ENCODE results near the gene CPNE5. TPM values are rescaled to one million over a fixed set of nuclear protein-coding genes. Genes with fewer than 3 reads are reported as not detected.

The CPNE5 gene
- total and polyA plus RNA-seq, 2 donors, result 0.57 to 3.4 TPM

DNA sequence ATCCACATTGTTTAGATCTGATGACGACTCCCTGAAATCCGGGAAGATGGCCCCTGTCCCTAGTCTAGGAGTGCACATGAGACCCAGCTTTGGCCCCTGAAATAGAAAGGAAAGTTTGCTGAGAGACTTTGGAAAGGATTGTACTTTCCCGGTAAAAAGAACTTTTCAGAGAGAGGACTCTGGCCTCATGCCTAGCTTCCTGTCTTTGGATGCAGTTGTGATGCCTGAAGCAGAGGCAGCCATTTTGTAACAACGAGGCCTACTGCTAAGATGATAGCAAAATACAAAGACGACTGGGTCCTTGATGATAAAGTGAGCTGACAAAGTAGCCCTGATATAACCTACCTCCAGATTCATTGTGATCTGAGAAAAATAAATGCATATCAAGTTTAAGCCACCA is 6.9 kb downstream of the CPNE5 start:
- Histone ChIP-seq H3K27me3 (ENCODE audit: control insufficient read depth in 2 of 2, insufficient read depth in 1 of 2, low read length in 1 of 2) (peaks cover 0 to 18% of the 10 kb centered on the region in 2 donors), H3K4me1 (ENCODE audit: control insufficient read depth in 2 of 2, insufficient read depth in 2 of 2, low read length in 2 of 2) (peaks cover 5 to 36% of the 10 kb centered on the region in 2 donors), H3K27ac (ENCODE audit: low read depth in 1 of 2, low read length in 1 of 2) (no peak overlapping the region), H3K9me3 (ENCODE audit: control insufficient read depth in 2 of 2, insufficient read depth in 1 of 2, low read length in 1 of 2) (peaks cover 0 to 11% of the 10 kb centered on the region in 2 donors), H3K4me3 (ENCODE audit: low read length in 2 of 2) (no peak overlapping the region), H3K36me3 (ENCODE audit: control insufficient read depth in 2 of 2, insufficient read depth in 2 of 2, low read length in 1 of 2) (no peaks in the 10 kb centered on the region)
- DNase-seq (ENCODE audit: low read depth in 6 of 9, low spot score in 9 of 9), result no peak
- 97% methylated on average over 5 of the region's 5 CpGs for WGBS

DNA sequence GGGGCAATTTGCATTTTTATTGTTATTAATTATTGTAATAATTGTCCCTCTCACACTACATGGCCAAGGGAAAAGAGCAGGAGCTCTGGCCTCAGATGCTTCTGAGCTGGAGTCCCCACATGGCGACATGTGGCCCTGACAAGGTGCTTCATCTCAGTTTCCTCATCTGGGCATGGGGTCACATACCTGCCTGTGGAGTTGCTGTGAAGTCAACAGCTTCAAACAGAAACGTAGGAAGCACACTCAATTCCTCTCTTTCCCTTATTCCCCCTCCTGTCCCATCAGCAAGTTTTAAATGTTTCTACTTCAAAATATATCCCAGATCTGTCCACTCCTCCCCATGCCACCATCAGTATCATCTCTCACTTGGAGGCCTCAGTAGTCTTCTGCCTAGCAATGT is 8.7 kb downstream of the CPNE5 start:
- Histone ChIP-seq H3K27ac (ENCODE audit: low read depth in 1 of 2, low read length in 1 of 2) (no peak overlapping the region), H3K9me3 (ENCODE audit: control insufficient read depth in 2 of 2, insufficient read depth in 1 of 2, low read length in 1 of 2) (peaks cover 0 to 11% of the 10 kb centered on the region in 2 donors), H3K27me3 (ENCODE audit: control insufficient read depth in 2 of 2, insufficient read depth in 1 of 2, low read length in 1 of 2) (peaks cover 0 to 10% of the 10 kb centered on the region in 2 donors), H3K36me3 (ENCODE audit: control insufficient read depth in 2 of 2, insufficient read depth in 2 of 2, low read length in 1 of 2) (no peaks in the 10 kb centered on the region), H3K4me3 (ENCODE audit: low read length in 2 of 2) (no peak overlapping the region), H3K4me1 (ENCODE audit: control insufficient read depth in 2 of 2, insufficient read depth in 2 of 2, low read length in 2 of 2) (peaks cover 0 to 24% of the 10 kb centered on the region in 2 donors)
- DNase-seq (ENCODE audit: low read depth in 6 of 9, low spot score in 9 of 9), result no peak
- 95% methylated on average over 2 of the region's 2 CpGs for WGBS

DNA sequence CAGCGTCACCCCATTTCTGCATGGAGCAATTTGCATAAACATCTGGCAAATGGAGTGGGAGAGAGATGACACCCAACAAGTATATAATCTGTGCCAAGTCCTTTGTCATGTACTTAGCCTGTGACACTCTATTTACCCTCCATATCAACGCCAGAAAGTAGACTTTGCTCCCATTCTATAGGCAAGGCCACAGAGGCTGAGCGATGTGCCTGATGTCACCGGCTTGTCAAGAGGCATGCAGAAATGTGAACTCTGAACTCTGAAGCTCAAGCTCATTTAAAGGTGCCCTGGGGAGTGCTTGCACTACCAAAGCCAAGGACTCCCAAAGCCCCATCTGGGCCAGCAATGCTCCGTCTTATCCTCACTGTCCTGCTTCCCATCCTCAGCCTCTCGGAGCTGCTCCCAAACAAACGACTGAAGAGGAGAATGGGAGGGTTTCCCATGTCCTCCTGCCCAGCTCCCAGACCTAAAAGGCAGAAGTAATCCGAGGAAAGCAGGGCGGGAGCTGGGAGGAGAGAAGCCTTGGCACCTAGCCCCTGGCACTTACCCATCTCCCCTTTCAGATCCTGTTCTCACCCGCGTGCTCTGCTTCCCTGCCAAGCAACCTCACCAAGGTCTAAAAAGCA is 9.2 kb downstream of the CPNE5 start:
- Histone ChIP-seq H3K9me3 (ENCODE audit: control insufficient read depth in 2 of 2, insufficient read depth in 1 of 2, low read length in 1 of 2) (peaks cover 0 to 11% of the 10 kb centered on the region in 2 donors), H3K4me3 (ENCODE audit: low read length in 2 of 2) (no peak overlapping the region)

DNA sequence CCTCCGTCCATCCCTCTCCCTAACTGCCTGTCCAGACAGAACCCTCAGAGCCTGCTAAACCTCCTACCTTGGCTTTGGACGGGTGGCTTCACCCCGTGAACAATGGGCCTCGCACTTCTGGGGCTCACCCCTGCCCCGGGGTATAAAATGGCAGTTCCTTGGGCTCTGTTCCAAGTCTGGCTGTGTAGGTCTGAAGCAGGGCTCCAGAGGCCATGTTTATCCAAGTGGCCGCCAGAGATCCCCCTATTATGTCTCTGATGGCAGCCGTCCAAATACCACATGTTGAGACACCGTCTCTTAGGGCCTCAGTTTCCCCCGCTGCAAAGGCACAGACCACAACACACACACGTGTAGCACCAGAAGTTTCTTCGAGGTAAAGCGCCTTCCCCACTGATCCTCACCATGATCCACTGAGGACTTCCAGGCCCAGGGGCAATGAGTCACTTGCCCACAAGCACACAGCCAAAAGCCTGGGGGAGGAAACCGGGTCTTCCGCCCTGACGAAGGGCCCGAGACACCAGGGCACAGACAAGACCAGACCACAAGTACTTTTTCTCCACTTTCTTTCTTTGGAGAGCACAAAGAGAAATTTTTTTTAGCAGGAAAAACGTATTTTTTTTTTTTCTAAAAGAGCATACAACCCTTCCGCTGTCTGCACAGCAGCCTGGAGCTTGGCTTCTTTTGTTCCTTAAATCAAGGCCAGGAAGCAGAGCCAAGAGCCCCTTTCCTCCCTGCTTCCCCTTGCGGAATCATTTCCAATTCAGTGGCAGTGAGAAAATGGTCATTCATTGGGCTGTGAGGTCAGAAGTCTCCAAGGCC is 11.8 kb downstream of the CPNE5 start:
- Histone ChIP-seq H3K27ac (ENCODE audit: low read depth in 1 of 2, low read length in 1 of 2) (peak overlapping the region in 1 of 2 donors; percentile 32), H3K4me3 (ENCODE audit: low read length in 2 of 2) (no peak overlapping the region), H3K27me3 (ENCODE audit: control insufficient read depth in 2 of 2, insufficient read depth in 1 of 2, low read length in 1 of 2) (no peaks in the 10 kb centered on the region), H3K9me3 (ENCODE audit: control insufficient read depth in 2 of 2, insufficient read depth in 1 of 2, low read length in 1 of 2) (peaks cover 0 to 2% of the 10 kb centered on the region in 2 donors), H3K4me1 (ENCODE audit: control insufficient read depth in 2 of 2, insufficient read depth in 2 of 2, low read length in 2 of 2) (peaks cover 0 to 16% of the 10 kb centered on the region in 2 donors), H3K36me3 (ENCODE audit: control insufficient read depth in 2 of 2, insufficient read depth in 2 of 2, low read length in 1 of 2) (no peaks in the 10 kb centered on the region)
- peak in 1 of 9 donors; percentile 14 for DNase-seq (ENCODE audit: low read depth in 6 of 9, low spot score in 9 of 9)
- WGBS, result 41% methylated on average over 19 of the region's 19 CpGs

More for the DNA sequence above, 9.2 kb downstream of the CPNE5 start:
- Histone ChIP-seq H3K27me3 (ENCODE audit: control insufficient read depth in 2 of 2, insufficient read depth in 1 of 2, low read length in 1 of 2) (peaks cover 0 to 4% of the 10 kb centered on the region in 2 donors), H3K36me3 (ENCODE audit: control insufficient read depth in 2 of 2, insufficient read depth in 2 of 2, low read length in 1 of 2) (no peaks in the 10 kb centered on the region), H3K4me1 (ENCODE audit: control insufficient read depth in 2 of 2, insufficient read depth in 2 of 2, low read length in 2 of 2) (peaks cover 0 to 20% of the 10 kb centered on the region in 2 donors), H3K27ac (ENCODE audit: low read depth in 1 of 2, low read length in 1 of 2) (no peak overlapping the region)
- WGBS, result 94% methylated on average over 11 of the region's 11 CpGs
- no peak for DNase-seq (ENCODE audit: low read depth in 6 of 9, low spot score in 9 of 9)

DNA sequence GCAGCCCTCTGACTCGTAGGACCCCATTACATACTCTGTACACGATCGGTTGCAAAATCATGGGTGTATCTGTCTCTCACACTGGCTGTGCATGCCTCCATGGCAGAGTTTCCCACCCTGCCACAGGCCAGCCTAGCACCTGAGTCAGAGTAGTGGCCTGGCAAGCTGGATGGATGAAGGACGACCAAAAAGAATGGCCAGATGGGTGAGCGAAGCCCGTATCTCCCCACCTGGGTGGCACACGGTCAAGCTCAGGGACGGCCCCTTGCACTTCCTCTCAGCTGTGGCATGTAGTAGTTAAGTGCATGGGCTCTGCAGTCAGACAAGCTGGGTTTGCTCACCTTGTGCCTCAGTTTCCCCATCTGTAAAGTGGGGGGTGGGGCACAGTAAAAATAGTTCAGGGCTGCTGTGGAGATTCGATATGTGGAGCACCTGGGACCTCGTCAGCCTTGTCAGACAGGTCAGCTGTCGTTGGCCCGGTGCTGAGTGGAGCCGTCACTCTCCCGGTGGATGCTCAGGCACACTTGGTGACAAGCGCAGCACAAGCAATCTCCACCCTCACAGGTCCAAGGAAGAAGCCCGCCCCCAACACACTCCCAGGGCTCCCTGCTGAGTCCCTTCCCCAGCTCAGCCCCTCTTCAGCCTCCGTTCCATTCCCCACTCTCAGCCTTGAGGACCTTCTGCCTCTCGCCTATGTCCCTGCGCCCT is 12.6 kb downstream of the CPNE5 start:
- Histone ChIP-seq H3K4me3 (ENCODE audit: low read length in 2 of 2) (no peak overlapping the region), H3K4me1 (ENCODE audit: control insufficient read depth in 2 of 2, insufficient read depth in 2 of 2, low read length in 2 of 2) (peaks cover 0 to 17% of the 10 kb centered on the region in 2 donors), H3K27me3 (ENCODE audit: control insufficient read depth in 2 of 2, insufficient read depth in 1 of 2, low read length in 1 of 2) (no peaks in the 10 kb centered on the region), H3K27ac (ENCODE audit: low read depth in 1 of 2, low read length in 1 of 2) (peak overlapping the region in 1 of 2 donors; percentile 32), H3K36me3 (ENCODE audit: control insufficient read depth in 2 of 2, insufficient read depth in 2 of 2, low read length in 1 of 2) (no peaks in the 10 kb centered on the region), H3K9me3 (ENCODE audit: control insufficient read depth in 2 of 2, insufficient read depth in 1 of 2, low read length in 1 of 2) (no peaks in the 10 kb centered on the region)
- DNase-seq (ENCODE audit: low read depth in 6 of 9, low spot score in 9 of 9), result no peak
- WGBS, result 91% methylated on average over 19 of the region's 19 CpGs

DNA sequence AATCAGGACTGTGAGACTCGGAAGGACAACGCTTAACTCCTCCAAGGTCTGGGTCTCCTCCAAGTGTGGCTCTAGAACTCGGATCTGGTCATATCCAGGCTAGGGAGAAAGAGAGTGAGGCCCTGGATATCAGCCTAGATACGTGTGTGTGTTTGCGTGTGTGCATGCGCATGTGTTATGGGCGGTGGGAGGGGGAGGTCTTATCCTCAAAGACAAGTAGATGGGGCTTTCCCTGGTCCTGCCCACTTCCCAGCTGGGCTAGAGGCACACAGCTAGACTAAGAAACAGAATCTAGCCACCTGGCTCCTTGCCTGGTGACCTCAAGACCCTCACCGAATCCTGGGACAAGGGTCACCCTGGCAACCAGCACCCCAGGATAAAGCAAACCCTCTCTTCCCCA is 13.2 kb downstream of the CPNE5 start:
- no peak for DNase-seq (ENCODE audit: low read depth in 6 of 9, low spot score in 9 of 9)
- WGBS, result 95% methylated on average over 8 of the region's 8 CpGs
- H3K27ac ChIP-seq (ENCODE audit: low read depth in 1 of 2, low read length in 1 of 2), result no peak overlapping the region

DNA sequence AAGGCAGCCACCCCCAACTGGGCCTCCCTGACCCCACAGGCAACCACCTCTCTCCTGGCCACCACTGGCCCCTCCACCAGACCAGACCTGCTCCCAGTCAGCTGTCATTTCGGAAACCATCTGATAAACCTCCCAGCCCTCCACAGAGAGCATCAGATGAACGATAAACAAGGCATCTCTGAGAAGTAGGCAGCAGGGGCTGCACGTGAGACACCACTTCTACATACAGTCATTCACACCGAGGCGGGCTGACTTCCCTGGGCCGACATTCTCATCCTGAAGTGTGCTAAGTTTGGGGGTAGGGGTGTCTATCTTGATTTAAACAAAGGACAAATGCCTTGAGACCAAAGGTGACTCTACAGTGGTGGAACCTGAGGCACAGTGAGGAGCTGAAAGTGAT is 13.8 kb downstream of the CPNE5 start:
- H3K9me3 ChIP-seq (ENCODE audit: control insufficient read depth in 2 of 2, insufficient read depth in 1 of 2, low read length in 1 of 2), result no peaks in the 10 kb centered on the region
- H3K36me3 ChIP-seq (ENCODE audit: control insufficient read depth in 2 of 2, insufficient read depth in 2 of 2, low read length in 1 of 2), result no peaks in the 10 kb centered on the region
- H3K27ac ChIP-seq (ENCODE audit: low read depth in 1 of 2, low read length in 1 of 2), result peak overlapping the region in 1 of 2 donors; percentile 16
- H3K4me1 ChIP-seq (ENCODE audit: control insufficient read depth in 2 of 2, insufficient read depth in 2 of 2, low read length in 2 of 2), result peaks cover 0 to 20% of the 10 kb centered on the region in 2 donors
- H3K4me3 ChIP-seq (ENCODE audit: low read length in 2 of 2), result no peak overlapping the region
- 97% methylated on average over 6 of the region's 6 CpGs for WGBS
- DNase-seq (ENCODE audit: low read depth in 6 of 9, low spot score in 9 of 9), result no peak
- no peaks in the 10 kb centered on the region for H3K27me3 ChIP-seq (ENCODE audit: control insufficient read depth in 2 of 2, insufficient read depth in 1 of 2, low read length in 1 of 2)

More for the DNA sequence above, 13.2 kb downstream of the CPNE5 start:
- Histone ChIP-seq H3K9me3 (ENCODE audit: control insufficient read depth in 2 of 2, insufficient read depth in 1 of 2, low read length in 1 of 2) (no peaks in the 10 kb centered on the region), H3K27me3 (ENCODE audit: control insufficient read depth in 2 of 2, insufficient read depth in 1 of 2, low read length in 1 of 2) (no peaks in the 10 kb centered on the region), H3K4me3 (ENCODE audit: low read length in 2 of 2) (no peak overlapping the region), H3K4me1 (ENCODE audit: control insufficient read depth in 2 of 2, insufficient read depth in 2 of 2, low read length in 2 of 2) (peaks cover 0 to 20% of the 10 kb centered on the region in 2 donors), H3K36me3 (ENCODE audit: control insufficient read depth in 2 of 2, insufficient read depth in 2 of 2, low read length in 1 of 2) (no peaks in the 10 kb centered on the region)

DNA sequence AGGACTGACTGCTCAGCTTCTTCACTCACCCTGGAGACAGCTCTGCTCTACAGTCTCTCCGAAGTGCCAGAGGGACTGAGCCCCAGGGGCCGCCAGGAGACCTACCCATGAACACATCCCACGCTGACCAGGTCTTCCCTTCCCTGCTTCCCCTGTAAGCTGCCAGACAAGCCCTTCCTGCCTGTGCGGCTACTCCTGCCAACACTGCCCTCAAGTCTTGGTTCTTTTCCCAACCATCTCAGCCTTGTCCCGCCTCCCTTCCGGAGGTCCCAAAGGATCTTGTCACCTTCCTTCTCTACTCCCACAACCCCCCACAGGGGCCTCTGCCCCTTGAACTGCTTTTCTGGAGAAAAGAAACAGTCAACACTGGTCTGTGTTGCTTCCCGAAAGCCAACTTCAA is 15.0 kb downstream of the CPNE5 start:
- H3K4me1 ChIP-seq (ENCODE audit: control insufficient read depth in 2 of 2, insufficient read depth in 2 of 2, low read length in 2 of 2), result peaks cover 0 to 17% of the 10 kb centered on the region in 2 donors
- 98% methylated on average over 7 of the region's 7 CpGs for WGBS
- no peak for DNase-seq (ENCODE audit: low read depth in 6 of 9, low spot score in 9 of 9)
- no peaks in the 10 kb centered on the region for H3K9me3 ChIP-seq (ENCODE audit: control insufficient read depth in 2 of 2, insufficient read depth in 1 of 2, low read length in 1 of 2)
- no peak overlapping the region for H3K4me3 ChIP-seq (ENCODE audit: low read length in 2 of 2)
- H3K27ac ChIP-seq (ENCODE audit: low read depth in 1 of 2, low read length in 1 of 2), result peak overlapping the region in 1 of 2 donors; percentile 41
- no peaks in the 10 kb centered on the region for H3K27me3 ChIP-seq (ENCODE audit: control insufficient read depth in 2 of 2, insufficient read depth in 1 of 2, low read length in 1 of 2)
- no peaks in the 10 kb centered on the region for H3K36me3 ChIP-seq (ENCODE audit: control insufficient read depth in 2 of 2, insufficient read depth in 2 of 2, low read length in 1 of 2)

All from thymus (tissue), 11 donors.